HEK293 (cell line): Measurements from ENCODE around the gene DGCR2.

Experiments
- CTCF ChIA-PET: fragments of 350-600 bp; formaldehyde crosslinking; extraction: SDS; loops from one replicate; lab custom pipeline; 2021; ENCODE audit warnings: antibody characterized with exemption; lab: Yijun Ruan, JAX
- POLR2A ChIA-PET: fragments of 300-600 bp; formaldehyde crosslinking; extraction: SDS; loops from one replicate; lab custom pipeline; 2020; ENCODE audit warnings: antibody characterized with exemption, inconsistent platforms; lab: Yijun Ruan, JAX
- H3K27ac ChIP-seq: fragments of 200-500 bp; sonication (Bioruptor generic); 2 replicates; pipeline ENCODE4 v1.5.1; 2014; ENCODE audit warnings: low read depth, low read length, control low read depth, inconsistent platforms; ENCODE audit errors: extremely low read depth
- H3K36me3 ChIP-seq, 2 experiments: fragments of 200-500 bp in 1 of 2; sonication (Bioruptor generic) in 1 of 2; 1 replicate in 1 of 2; 2 replicates in 1 of 2; pipeline ENCODE4 v1.5.1; 2014 to 2017; ENCODE audit warnings: inconsistent platforms in 2 of 2, low read length in 2 of 2; ENCODE audit not compliant: control insufficient read depth in 2 of 2, insufficient read depth in 1 of 2
- H3K4me1 ChIP-seq: fragments of 200-500 bp; sonication (Bioruptor generic); 2 replicates; pipeline ENCODE4 v1.5.1; 2014; ENCODE audit warnings: mild to moderate bottlenecking, low read length, inconsistent platforms; ENCODE audit not compliant: control insufficient read depth, insufficient read depth
- H3K4me3 ChIP-seq: 2 replicates; pipeline ENCODE4 v1.5.1; 2011; ENCODE audit warnings: low read depth, mild to moderate bottlenecking, control low read depth, low read length, moderate library complexity
- H3K9me3 ChIP-seq: fragments of 200-500 bp; sonication (Bioruptor generic); 2 replicates; pipeline ENCODE4 v1.5.1; 2014; ENCODE audit warnings: low read depth, low read length, inconsistent platforms; ENCODE audit not compliant: control insufficient read depth, insufficient read depth
- BCL6B ChIP-seq: fragments of 450-650 bp; formaldehyde crosslinking; IDR thresholded peaks from 2 replicates; pipeline ENCODE4 v1.5.1; 2017; ENCODE audit warnings: missing biosample characterization, missing genetic modification characterization
- IKZF3 ChIP-seq: fragments of 450-650 bp; IDR thresholded peaks from 2 replicates; pipeline ENCODE4 v1.5.0; 2018; ENCODE audit warnings: missing biosample characterization, mild to moderate bottlenecking, missing genetic modification characterization, moderate library complexity
- KLF10 ChIP-seq: fragments of 450-650 bp; IDR thresholded peaks from 2 replicates; pipeline ENCODE4 v1.5.1; 2018; ENCODE audit warnings: missing biosample characterization, mild to moderate bottlenecking, missing genetic modification characterization
- ZBTB21 ChIP-seq: fragments of 450-650 bp; formaldehyde crosslinking; IDR thresholded peaks from 2 replicates; pipeline ENCODE4 v1.5.1; 2017; ENCODE audit warnings: missing biosample characterization, missing genetic modification characterization
- ZFP3 ChIP-seq: fragments of 450-650 bp; formaldehyde crosslinking; IDR thresholded peaks from 2 replicates; pipeline ENCODE4 v1.5.1; 2016; ENCODE audit warnings: low read depth, missing biosample characterization, missing genetic modification characterization
- ZNF214 ChIP-seq: fragments of 450-650 bp; formaldehyde crosslinking; IDR thresholded peaks from 2 replicates; pipeline ENCODE4 v1.5.1; 2017; ENCODE audit warnings: missing biosample characterization, mild to moderate bottlenecking, missing genetic modification characterization, borderline replicate concordance
- ZNF221 ChIP-seq: fragments of 450-650 bp; formaldehyde crosslinking; IDR thresholded peaks from 2 replicates; pipeline ENCODE4 v1.5.1; 2017; ENCODE audit warnings: missing biosample characterization, missing genetic modification characterization, borderline replicate concordance
- ZNF335 ChIP-seq: fragments of 450-650 bp; formaldehyde crosslinking; conservative IDR thresholded peaks from 2 replicates; pipeline ENCODE4 v1.5.1; 2016; ENCODE audit warnings: missing biosample characterization, missing genetic modification characterization
- ZNF350 ChIP-seq: fragments of 450-650 bp; formaldehyde crosslinking; IDR thresholded peaks from 2 replicates; pipeline ENCODE4 v1.5.0; 2017; ENCODE audit warnings: missing biosample characterization, mild to moderate bottlenecking, missing genetic modification characterization
- ZNF398 ChIP-seq: fragments of 450-650 bp; formaldehyde crosslinking; IDR thresholded peaks from 2 replicates; pipeline ENCODE4 v1.5.1; 2017; ENCODE audit warnings: missing biosample characterization, missing genetic modification characterization
- ZNF596 ChIP-seq: fragments of 450-650 bp; IDR thresholded peaks from 2 replicates; pipeline ENCODE4 v1.5.0; 2018; ENCODE audit warnings: missing biosample characterization, mild to moderate bottlenecking, missing genetic modification characterization, moderate library complexity
- ZNF645 ChIP-seq: fragments of 450-650 bp; formaldehyde crosslinking; IDR thresholded peaks from 2 replicates; pipeline ENCODE4; 2016; ENCODE audit warnings: missing biosample characterization, missing genetic modification characterization
- ZNF664 ChIP-seq: fragments of 450-650 bp; formaldehyde crosslinking; IDR thresholded peaks from 2 replicates; pipeline ENCODE4 v1.5.1; 2016; ENCODE audit warnings: missing biosample characterization, missing genetic modification characterization
- ZNF76 ChIP-seq: fragments of 450-650 bp; formaldehyde crosslinking; IDR thresholded peaks from 2 replicates; pipeline ENCODE4; 2016; ENCODE audit warnings: low read depth, missing biosample characterization, missing genetic modification characterization, borderline replicate concordance
- ZNF843 ChIP-seq: fragments of 450-650 bp; formaldehyde crosslinking; IDR thresholded peaks from 2 replicates; pipeline ENCODE4 v1.5.1; 2016; ENCODE audit warnings: missing biosample characterization, missing genetic modification characterization
- TF ChIP-seq, protein P1 (sequence below): fragments of 450-650 bp; formaldehyde crosslinking; conservative IDR thresholded peaks from 2 replicates; pipeline ENCODE4 v1.5.1; 2016; ENCODE audit warnings: low read depth, missing biosample characterization, missing genetic modification characterization
- TF ChIP-seq, protein P2 (sequence below): fragments of 450-650 bp; formaldehyde crosslinking; IDR thresholded peaks from 2 replicates; pipeline ENCODE4 v1.5.0; 2017; ENCODE audit warnings: missing biosample characterization, missing genetic modification characterization, borderline replicate concordance
- TF ChIP-seq, protein P3 (sequence below): fragments of 450-650 bp; formaldehyde crosslinking; IDR thresholded peaks from 2 replicates; pipeline ENCODE4 v1.5.1; 2016; ENCODE audit warnings: missing biosample characterization, missing genetic modification characterization
- TF ChIP-seq, protein P4 (sequence below): fragments of 450-650 bp; formaldehyde crosslinking; IDR thresholded peaks from 2 replicates; pipeline ENCODE4 v1.5.1; 2016; ENCODE audit warnings: missing biosample characterization, missing genetic modification characterization

DGCR2 gene

DNA sequence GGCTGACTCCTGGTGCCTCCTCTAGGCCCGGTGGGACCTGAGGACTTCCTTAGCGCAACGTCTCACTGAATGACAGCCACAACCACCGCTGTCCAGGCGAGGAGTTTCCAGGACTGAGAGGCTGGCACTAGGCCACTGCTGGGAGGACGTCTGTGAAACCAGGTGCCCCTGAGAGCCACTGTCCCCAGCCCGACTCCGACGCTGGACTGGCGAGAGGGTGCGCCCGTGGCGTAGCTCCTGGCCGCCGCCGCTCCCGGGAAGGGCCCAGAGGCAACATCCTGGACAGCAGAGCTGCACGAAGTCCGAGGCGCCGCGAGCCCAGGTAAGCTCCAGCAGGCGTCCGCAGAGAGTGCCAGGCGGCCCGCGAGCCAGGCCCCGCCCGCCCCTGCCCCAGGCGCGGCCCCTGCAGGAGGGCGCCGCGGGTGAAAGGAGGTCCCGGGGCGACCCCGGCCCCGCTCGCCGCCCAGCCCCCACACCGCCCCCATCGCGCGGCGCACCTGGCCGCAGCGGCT, 525 bp downstream of the DGCR2 start:
- no peaks in the 10 kb centered on the region for H3K9me3 ChIP-seq
- CTCF ChIA-PET: interaction anchor here (0.6 to 1.8 kb wide), 4 partner anchors 11 to 213 kb away, joined by 3 to 4 read pairs (median 4); no protein-coding TSS in a partner anchor
- POLR2A ChIA-PET: interaction anchor here (0.8 to 3.2 kb wide), 7 partner anchors 10 to 57 kb away, joined by 3 to 34 read pairs (median 6); partner anchors contain the start of genes ESS2, SLC25A1 and TSSK2
- H3K4me3 ChIP-seq: peak overlapping the region; percentile 94
- peaks cover 0 to 28% of the 10 kb centered on the region in 2 experiments; a peak in 1 of 3 replicates for H3K36me3 ChIP-seq
- H3K4me1 ChIP-seq: no peaks in the 10 kb centered on the region
- peak overlapping the region; percentile 75 for H3K27ac ChIP-seq
- TF ChIP-seq ZNF664: no peak
- no peak for TF ChIP-seq BCL6B (tag by site-specific recombination)
- TF ChIP-seq ZNF596 (tag by site-specific recombination): no peak
- TF ChIP-seq, protein P1, sequence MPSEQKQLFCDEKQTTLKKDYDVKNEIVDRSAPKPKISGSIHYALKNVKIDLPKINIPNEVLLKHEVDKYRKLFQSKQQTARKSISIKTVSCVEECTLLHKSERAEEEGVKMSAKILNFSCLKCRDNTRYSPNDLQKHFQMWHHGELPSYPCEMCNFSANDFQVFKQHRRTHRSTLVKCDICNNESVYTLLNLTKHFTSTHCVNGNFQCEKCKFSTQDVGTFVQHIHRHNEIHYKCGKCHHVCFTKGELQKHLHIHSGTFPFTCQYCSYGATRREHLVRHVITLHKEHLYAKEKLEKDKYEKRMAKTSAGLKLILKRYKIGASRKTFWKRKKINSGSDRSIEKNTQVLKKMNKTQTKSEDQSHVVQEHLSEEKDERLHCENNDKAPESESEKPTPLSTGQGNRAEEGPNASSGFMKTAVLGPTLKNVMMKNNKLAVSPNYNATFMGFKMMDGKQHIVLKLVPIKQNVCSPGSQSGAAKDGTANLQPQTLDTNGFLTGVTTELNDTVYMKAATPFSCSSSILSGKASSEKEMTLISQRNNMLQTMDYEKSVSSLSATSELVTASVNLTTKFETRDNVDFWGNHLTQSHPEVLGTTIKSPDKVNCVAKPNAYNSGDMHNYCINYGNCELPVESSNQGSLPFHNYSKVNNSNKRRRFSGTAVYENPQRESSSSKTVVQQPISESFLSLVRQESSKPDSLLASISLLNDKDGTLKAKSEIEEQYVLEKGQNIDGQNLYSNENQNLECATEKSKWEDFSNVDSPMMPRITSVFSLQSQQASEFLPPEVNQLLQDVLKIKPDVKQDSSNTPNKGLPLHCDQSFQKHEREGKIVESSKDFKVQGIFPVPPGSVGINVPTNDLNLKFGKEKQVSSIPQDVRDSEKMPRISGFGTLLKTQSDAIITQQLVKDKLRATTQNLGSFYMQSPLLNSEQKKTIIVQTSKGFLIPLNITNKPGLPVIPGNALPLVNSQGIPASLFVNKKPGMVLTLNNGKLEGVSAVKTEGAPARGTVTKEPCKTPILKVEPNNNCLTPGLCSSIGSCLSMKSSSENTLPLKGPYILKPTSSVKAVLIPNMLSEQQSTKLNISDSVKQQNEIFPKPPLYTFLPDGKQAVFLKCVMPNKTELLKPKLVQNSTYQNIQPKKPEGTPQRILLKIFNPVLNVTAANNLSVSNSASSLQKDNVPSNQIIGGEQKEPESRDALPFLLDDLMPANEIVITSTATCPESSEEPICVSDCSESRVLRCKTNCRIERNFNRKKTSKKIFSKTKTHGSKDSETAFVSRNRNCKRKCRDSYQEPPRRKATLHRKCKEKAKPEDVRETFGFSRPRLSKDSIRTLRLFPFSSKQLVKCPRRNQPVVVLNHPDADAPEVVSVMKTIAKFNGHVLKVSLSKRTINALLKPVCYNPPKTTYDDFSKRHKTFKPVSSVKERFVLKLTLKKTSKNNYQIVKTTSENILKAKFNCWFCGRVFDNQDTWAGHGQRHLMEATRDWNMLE (tag by site-specific recombination): no peak
- no peak for TF ChIP-seq ZNF221 (tag by site-specific recombination)
- no peak for TF ChIP-seq ZNF843 (tag by site-specific recombination)
- TF ChIP-seq, protein P2, sequence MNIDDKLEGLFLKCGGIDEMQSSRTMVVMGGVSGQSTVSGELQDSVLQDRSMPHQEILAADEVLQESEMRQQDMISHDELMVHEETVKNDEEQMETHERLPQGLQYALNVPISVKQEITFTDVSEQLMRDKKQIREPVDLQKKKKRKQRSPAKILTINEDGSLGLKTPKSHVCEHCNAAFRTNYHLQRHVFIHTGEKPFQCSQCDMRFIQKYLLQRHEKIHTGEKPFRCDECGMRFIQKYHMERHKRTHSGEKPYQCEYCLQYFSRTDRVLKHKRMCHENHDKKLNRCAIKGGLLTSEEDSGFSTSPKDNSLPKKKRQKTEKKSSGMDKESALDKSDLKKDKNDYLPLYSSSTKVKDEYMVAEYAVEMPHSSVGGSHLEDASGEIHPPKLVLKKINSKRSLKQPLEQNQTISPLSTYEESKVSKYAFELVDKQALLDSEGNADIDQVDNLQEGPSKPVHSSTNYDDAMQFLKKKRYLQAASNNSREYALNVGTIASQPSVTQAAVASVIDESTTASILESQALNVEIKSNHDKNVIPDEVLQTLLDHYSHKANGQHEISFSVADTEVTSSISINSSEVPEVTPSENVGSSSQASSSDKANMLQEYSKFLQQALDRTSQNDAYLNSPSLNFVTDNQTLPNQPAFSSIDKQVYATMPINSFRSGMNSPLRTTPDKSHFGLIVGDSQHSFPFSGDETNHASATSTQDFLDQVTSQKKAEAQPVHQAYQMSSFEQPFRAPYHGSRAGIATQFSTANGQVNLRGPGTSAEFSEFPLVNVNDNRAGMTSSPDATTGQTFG (tag by site-specific recombination): no peak
- TF ChIP-seq ZNF335 (tag by site-specific recombination): peak; percentile 93
- no peak for TF ChIP-seq ZNF214 (tag by site-specific recombination)
- no peak for TF ChIP-seq ZNF350 (tag by site-specific recombination)
- no peak for TF ChIP-seq ZNF398
- 0 out of 2 replicates have a peak, but pooled peaks have one; percentile 22 for TF ChIP-seq IKZF3
- TF ChIP-seq, protein P3, sequence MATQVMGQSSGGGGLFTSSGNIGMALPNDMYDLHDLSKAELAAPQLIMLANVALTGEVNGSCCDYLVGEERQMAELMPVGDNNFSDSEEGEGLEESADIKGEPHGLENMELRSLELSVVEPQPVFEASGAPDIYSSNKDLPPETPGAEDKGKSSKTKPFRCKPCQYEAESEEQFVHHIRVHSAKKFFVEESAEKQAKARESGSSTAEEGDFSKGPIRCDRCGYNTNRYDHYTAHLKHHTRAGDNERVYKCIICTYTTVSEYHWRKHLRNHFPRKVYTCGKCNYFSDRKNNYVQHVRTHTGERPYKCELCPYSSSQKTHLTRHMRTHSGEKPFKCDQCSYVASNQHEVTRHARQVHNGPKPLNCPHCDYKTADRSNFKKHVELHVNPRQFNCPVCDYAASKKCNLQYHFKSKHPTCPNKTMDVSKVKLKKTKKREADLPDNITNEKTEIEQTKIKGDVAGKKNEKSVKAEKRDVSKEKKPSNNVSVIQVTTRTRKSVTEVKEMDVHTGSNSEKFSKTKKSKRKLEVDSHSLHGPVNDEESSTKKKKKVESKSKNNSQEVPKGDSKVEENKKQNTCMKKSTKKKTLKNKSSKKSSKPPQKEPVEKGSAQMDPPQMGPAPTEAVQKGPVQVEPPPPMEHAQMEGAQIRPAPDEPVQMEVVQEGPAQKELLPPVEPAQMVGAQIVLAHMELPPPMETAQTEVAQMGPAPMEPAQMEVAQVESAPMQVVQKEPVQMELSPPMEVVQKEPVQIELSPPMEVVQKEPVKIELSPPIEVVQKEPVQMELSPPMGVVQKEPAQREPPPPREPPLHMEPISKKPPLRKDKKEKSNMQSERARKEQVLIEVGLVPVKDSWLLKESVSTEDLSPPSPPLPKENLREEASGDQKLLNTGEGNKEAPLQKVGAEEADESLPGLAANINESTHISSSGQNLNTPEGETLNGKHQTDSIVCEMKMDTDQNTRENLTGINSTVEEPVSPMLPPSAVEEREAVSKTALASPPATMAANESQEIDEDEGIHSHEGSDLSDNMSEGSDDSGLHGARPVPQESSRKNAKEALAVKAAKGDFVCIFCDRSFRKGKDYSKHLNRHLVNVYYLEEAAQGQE (tag by site-specific recombination): peak; percentile 63
- TF ChIP-seq, protein P4, sequence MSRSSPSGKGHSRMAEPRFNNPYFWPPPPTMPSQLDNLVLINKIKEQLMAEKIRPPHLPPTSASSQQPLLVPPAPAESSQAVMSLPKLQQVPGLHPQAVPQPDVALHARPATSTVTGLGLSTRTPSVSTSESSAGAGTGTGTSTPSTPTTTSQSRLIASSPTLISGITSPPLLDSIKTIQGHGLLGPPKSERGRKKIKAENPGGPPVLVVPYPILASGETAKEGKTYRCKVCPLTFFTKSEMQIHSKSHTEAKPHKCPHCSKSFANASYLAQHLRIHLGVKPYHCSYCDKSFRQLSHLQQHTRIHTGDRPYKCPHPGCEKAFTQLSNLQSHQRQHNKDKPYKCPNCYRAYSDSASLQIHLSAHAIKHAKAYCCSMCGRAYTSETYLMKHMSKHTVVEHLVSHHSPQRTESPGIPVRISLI: no peak
- peak; percentile 28; the same call in 1 of the 2 replicates for TF ChIP-seq ZNF76 (tag by site-specific recombination)
- TF ChIP-seq ZBTB21: no peak
- no peak for TF ChIP-seq ZNF645 (tag by site-specific recombination)
- no peak for TF ChIP-seq ZFP3
- no peak for TF ChIP-seq KLF10 (tag by site-specific recombination)
